ENCODE measurements around the gene SERINC2.

SERINC2 gene

DNA sequence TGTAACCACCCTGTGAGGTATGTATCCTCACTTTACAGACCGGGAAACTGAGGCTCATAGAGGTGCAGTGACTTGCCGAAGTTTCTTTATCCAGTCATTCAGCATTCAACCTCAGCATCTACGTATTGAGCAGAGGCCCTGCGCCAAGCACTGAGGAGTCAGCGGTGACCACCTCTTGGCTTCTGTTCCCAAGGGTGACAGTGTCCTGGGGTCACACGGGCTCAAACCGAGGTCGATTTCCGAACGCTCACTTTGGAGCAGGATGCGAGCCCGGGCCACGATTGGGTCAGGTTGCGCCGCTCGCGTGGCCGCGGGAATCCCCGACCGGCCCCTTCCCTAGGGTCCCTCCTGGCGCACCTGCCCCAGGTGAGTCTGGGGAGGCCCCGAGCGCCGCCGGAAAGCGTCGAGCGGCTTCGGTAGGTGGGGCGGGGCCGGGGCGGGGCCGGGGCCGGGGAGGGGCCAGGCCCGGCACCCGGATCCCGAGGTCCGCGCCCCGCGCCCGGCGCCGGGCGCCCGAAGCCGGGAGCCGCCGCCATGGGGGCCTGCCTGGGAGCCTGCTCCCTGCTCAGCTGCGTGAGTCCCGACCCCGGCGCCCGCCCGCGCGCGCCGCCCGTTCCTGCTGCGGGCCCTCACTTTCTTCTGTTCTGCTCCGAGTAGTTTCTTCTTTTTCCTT lies at the start of gene SERINC2:
Gene SERINC2, plus strand, starts transcription at position 482 of the 673 bp plus-strand sequence. Its CDS starts 53 bp downstream, at position 535.
- no peak for DNase-seq

DNA sequence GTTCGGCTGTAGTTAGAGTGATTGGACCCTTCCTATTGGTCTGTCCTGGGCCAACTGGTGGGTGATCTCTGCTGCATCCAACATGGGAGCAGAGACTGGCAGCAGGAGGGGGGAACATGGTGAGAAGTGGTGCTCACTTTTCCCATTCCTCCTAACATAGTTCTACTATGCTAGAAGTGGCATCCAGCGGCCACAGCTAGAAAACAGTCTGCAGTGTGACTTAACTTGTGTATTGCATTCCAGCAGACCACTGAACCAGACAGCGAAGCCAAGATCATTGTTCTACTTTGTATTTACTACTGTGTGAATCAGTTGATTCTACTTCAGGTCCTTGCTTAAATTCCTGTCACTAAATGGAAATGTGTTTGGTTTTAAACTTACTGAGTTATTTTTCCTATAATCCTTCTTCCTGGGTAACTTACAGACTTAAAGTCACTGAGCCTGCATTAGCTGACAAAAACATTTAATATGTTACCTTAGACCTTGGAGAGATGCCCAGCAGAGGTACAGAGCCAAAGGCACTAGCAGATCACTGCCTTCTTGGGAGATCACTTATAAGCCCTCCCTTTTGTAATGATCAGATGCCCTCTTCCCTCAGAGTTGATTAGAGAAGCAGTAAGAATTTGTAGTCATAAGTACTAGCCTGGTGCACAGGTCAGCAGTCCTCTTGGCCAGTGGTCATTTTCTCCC lies 48.3 kb upstream of the SERINC2 start:
- no peak for DNase-seq

DNA sequence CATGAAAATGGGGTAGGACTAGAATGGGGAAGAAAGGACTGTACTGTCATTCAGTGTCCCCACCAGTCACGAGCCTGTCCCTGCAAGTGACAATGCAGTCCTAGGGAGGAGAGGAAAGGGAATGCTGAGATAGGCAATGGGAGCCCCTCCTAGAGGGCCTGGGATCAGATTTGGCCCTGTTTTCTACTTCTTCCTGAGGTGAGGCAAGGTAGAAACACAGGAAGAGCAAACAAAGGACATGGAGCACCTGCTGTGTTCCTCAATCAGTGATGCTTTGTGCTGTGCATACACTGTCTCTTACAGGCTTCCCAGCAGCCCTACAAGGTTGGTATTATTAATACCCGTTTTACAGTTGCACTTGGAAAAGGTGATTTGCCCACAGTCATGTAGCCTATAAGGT lies 46.2 kb upstream of the SERINC2 start:
- DNase-seq, result no peak

DNA sequence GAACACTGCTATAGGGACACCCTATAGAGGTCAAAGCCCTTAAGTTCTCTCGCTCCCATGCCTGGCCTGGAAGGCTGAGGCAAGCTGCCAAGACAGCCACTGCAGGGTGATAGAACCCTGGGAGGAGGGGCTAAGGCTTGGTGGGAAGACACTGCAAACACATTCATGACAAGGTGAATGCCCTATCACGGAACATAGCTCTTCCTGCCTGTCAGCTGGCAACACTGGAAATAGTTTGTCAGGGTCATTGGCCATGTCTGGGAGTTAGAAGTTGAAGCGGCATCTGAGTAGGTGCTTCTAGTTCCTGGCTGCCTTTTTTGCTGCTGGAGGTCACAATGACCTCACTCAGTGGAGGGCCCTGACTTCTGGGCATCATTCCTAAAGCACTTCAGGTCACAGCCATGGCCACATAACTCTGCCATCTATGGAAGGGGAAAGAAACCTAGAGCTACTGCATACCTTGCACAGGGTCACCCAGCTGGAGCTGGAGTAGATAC lies 44.4 kb upstream of the SERINC2 start:
- no peak for DNase-seq

GRCh38 chr1:31370021-31370420 lies 43.0 kb upstream of the SERINC2 start:
- no peak for DNase-seq

DNA sequence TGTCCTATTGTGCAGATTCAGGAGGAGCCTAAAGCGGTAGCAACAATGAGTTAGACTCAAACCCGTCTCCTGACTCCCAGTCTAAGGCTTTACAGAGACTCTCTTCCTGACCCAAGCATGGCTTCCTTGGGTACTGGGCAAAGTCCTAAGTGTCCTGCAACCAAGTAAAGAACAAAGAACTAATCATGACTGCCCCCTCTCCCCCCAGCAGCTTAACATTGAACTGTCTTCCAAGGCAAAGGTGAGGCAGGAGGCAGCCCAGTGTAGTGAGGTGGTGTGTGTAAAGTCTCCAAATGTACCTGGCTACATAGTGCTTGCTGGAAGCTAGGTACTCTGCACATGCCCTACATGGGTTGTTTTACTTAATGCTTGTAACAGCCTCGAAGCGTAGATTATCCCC lies 42.4 kb upstream of the SERINC2 start:
- no peak for DNase-seq

DNA sequence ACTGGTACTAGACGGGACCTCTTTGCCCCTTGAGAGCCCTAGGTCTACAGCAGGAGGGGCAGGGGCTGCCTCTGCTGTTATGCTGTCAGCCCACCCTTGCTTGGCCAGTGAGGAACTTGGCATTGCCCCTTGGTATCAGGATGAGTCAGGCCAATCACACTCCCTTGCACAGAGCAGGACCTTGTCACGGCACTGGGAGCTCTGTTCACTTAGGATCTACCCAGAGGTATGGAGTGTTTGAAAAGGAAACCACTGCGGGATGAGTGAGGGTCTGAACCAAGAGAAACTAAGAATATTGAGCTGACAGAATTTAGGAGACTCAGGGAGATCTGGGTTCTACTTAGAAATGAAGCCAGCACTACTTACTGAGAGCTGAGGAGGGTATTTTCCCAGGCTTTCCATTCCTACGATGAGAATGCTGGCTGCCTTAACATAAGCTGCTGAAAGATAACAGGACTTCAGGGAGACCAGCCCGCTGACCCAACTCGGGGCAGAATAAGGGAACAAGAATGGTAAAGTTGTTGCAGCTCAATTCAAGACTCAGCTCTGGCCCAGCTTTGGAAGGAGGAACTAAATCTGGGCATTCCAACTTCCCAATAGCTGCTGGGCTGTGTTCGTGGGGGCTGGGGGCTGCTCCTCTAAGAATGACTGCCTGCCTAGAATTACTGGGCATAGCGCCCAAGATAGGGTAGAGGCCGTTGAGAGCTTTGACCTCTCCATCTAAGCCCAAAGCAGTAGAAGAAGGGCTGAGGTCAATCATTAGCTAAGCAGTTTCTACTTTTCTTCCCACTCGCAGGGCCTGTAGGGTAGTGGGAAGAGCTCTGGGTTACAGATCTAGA lies 41.7 kb upstream of the SERINC2 start:
- DNase-seq, result no peak

DNA sequence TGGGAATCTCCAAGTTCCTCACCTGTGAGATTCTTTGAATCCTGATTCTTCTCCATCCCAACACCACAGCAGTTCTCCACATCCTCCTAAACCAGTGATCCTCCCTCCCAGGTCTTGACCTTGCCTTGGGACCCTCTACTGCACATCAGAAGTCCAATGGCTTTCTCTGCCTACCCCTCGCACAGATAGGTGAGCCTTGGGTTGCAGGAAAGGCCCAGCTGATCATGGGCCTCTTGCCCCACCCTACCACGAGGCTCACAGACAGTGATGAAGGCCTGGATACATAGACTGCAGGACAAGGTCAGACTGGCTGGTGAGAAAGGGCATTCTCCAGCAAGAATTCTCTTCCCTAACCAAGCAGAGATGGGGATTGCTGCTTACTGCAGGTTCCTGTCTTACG lies 41.0 kb upstream of the SERINC2 start:
- DNase-seq, result no peak

- DNase-seq, result no peak
These were observed 40.3 kb upstream of the SERINC2 start for GRCh38 chr1:31372751-31373055.

DNA sequence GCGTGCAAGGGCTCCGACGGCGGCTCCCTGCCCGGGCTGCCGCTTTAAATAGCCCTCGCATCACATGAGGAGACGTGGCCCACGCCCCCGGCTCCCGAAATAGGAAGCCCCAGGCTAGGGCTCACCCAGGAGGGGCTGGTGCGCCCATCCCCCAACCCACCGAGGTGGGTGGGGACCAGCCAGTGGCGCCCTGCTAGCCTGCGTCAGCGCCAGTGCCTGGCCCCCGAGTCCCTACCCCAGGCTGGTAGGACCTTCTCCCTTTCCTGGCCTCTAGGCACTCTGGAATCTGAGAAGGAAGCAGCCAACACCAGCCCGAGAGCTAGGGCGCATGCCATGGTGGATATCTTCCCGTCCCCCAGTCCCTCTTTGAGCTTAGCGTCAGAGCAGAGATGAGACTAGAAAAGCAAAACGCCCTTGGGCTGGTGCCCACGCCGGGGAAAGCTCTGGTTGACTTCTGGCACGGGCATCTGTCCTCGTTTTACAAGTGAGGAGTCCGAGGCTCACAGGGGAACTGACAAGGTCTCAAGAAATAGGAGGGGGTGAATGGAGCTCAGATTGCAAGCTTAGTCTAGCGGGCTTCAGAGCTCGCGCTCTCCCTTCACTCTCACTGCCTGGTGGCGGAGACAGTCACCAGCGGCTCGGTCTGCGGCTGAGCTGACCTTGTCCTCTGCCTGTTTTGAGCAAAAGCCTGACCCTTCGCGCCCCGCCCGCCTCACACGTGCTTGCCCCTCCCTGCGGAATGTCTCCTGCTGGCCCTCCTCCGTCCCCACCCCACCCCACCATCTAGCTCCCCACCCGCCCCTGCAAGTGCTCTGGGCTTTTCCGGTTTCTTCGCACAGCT lies 39.7 kb upstream of the SERINC2 start, which contains the start of gene FABP3:
Gene FABP3, minus strand, starts transcription at position 21 of the 841 bp plus-strand sequence. CDS start 62 bp downstream, outside the sequence.
- peak; percentile 5 for DNase-seq

GRCh38 chr1:31373897-31374486 lies 39.0 kb upstream of the SERINC2 start:
- DNase-seq, result no peak

GRCh38 chr1:31374511-31375196 lies 38.4 kb upstream of the SERINC2 start:
- DNase-seq, result no peak

DNA sequence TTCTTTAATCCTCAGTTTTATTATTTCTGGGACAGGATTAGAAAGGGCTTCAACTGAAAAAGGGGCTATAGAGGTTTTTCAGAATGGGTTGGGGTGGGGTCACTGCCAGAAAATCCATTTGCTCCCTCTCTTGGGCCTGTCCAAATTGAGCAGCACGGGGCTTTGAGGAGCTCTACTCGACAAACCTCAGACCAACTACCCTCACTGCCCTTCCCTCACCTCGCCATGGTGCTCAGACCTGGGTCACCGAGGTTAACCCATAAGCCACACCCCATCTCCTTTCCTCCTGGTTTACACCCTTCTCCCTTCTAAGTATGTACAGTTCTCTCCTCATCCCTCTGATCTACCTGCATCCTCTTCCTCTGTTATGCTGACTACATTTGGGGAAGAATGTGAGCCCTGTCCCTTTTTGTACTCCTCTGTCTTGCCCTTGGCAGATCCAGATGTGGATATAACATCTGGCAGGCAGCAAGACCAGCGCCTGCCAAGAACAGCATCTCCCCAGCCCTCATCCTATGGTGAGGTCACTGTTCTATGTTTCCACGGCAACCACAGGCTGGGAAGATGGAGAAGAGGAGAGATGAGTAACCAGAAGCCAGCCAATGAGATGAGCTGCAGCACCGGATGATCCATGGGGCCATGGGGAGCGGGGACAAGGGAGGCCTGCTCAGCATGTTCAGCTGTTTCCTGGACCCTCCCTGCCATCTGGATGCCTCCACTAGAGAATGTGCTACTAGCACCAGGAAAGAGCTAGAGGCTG lies 36.5 kb upstream of the SERINC2 start:
- DNase-seq, result no peak

- DNase-seq, result no peak
These were observed 35.6 kb upstream of the SERINC2 start for GRCh38 chr1:31377364-31377863.

- no peak for DNase-seq
These were observed 35.0 kb upstream of the SERINC2 start for GRCh38 chr1:31378001-31378400.

DNA sequence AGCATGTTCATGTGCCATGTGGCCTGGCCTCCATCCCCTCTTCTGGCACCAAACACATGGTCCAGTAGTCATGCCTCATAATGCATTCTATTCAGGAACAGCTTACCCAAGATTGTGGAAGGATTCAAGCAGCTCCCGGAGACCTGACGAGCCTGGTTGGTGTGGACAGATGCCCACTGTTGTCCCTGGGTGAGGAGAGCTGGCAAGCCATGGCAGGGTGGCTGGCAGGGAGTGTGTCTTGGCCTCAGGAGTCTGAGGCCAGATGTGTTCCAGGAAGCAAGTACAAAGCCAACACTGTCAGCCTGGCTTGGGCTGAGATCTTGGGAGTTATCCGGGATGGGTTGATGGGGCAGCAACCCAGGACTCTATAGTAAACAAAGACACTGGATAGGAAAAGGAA lies 32.8 kb upstream of the SERINC2 start:
- DNase-seq, result no peak

GRCh38 chr1:31381394-31382294 lies 31.4 kb upstream of the SERINC2 start:
- DNase-seq, result no peak

DNA sequence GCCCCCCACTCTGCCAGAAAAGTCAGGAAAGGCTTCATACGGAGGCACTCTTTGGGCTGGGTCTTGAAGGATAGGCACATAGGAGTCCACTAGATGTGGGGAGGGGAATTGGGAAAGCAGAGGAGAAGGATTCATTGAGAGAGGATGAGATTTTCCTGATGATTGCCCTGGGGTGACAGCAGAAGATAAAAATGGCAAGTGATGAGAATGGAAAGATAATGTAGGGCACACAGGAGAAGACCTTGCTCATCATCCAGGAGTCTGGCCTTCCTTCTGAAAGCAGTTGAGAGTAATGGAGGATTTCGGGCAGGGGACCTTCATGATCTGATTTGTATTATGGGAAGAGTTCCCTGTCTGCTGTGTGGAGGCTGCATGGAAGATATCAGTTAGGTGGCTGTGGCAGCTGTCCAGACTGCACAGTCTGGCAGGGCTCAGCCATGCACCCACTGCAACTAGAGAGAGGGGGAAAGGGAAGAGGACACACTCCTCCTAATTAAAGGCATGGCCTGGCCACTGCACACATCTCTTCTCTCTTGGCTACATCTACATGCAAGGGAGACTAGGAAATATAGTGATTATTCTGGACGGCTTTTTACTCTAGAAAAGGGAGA lies 30.5 kb upstream of the SERINC2 start:
- no peak for DNase-seq

DNA sequence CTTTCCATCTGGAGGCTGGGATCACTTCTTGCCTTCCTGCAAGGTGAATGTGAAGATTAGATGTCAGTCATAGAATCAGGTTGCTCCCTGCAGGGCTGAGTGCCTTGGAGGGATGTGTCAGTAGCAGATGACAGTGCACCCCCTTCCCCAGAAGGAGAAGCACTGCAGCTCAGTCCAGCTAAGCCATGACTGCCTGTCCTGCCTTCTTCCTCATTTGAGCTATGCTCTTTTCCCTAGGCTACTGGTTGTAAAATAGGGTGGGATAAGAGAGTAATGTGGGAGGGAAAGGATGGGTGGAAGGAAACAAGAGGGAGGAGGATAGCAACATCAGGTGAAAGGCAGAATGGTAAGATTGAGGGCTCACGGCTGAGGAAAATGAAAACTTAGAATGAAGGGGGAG lies 29.0 kb upstream of the SERINC2 start:
- no peak for DNase-seq
